SU-DHL-6 (cell line): ENCODE results near the gene NTF3.

Experiments used
- H2AFZ ChIP-seq: fragments of 200-600 bp; sonication (generic); 2 replicates; pipeline ENCODE4 v1.6.1; 2014; ENCODE audit warnings: low read depth, mild to moderate bottlenecking, moderate library complexity, mixed read lengths, antibody characterized with exemption, low read length; ENCODE audit not compliant: severe bottlenecking
- H3F3A ChIP-seq: fragments of 200-600 bp; shearing (Covaris generic); 2 replicates; pipeline ENCODE4 v1.6.0; 2016; ENCODE audit warnings: antibody characterized with exemption, mild to moderate bottlenecking; ENCODE audit not compliant: insufficient read depth
- H3K27ac ChIP-seq: fragments of 200-600 bp; sonication (generic); 2 replicates; pipeline ENCODE4 v1.5.1; 2016; ENCODE audit warnings: low read depth, mild to moderate bottlenecking, low read length, moderate library complexity, mixed read lengths
- H3K27me3 ChIP-seq: fragments of 200-600 bp; sonication (generic), shearing (Covaris generic); 2 replicates; pipeline ENCODE4 v1.6.0; 2014; ENCODE audit warnings: mild to moderate bottlenecking, low read length
- H3K36me3 ChIP-seq: fragments of 200-600 bp; sonication (generic); 2 replicates; pipeline ENCODE4 v1.6.1; 2014; ENCODE audit warnings: mild to moderate bottlenecking, low read length, mixed read lengths
- H3K4me2 ChIP-seq: fragments of 300-600, 200-600 bp; shearing (Covaris generic), sonication (generic); 2 replicates; pipeline ENCODE4 v1.6.0; 2014; ENCODE audit warnings: low read length, low read depth, mild to moderate bottlenecking; ENCODE audit not compliant: poor library complexity, severe bottlenecking
- H3K4me3 ChIP-seq: fragments of 200-600 bp; sonication (generic); 2 replicates; pipeline ENCODE4 v1.5.1; 2014; ENCODE audit warnings: antibody characterized with exemption, low read length, mild to moderate bottlenecking, mixed read lengths; ENCODE audit not compliant: insufficient read depth, poor library complexity, severe bottlenecking
- H3K79me2 ChIP-seq: fragments of 200-600 bp; sonication (generic); 2 replicates; pipeline ENCODE4 v1.6.1; 2014; ENCODE audit warnings: mild to moderate bottlenecking, low read length, moderate library complexity; ENCODE audit not compliant: insufficient read depth
- H3K9ac ChIP-seq: fragments of 200-600 bp; sonication (generic); 2 replicates; pipeline ENCODE4 v1.7.0; 2014; ENCODE audit warnings: mild to moderate bottlenecking, low read length
- H3K9me2 ChIP-seq: fragments of 200-600 bp; sonication (generic); replicated peaks from 2 replicates; pipeline ENCODE4 v1.6.1; 2014; ENCODE audit warnings: low read length; ENCODE audit not compliant: insufficient read depth
- H3K9me3 ChIP-seq: fragments of 200-600 bp; sonication (generic); 2 replicates; pipeline ENCODE4 v1.6.1; 2014; ENCODE audit warnings: low read length, mixed read lengths; ENCODE audit not compliant: insufficient read depth
- H4K20me1 ChIP-seq: fragments of 200-600 bp; sonication (generic); 2 replicates; pipeline ENCODE4 v1.6.1; 2014; ENCODE audit warnings: low read depth, mild to moderate bottlenecking, antibody characterized with exemption, low read length, moderate library complexity, mixed read lengths
- EZH2phosphoT487 ChIP-seq: fragments of 200-600 bp; sonication (generic), shearing (Covaris generic); conservative IDR thresholded peaks from 2 replicates; pipeline ENCODE4 v1.6.1; 2018; ENCODE audit warnings: mild to moderate bottlenecking, antibody characterized with exemption, low read length, moderate library complexity, mixed read lengths
- TF ChIP-seq, protein P1 (sequence below): fragments of 200-600 bp; sonication (generic); IDR thresholded peaks from one replicate; pipeline ENCODE4 v1.5.1; 2017; ENCODE audit warnings: antibody characterized with exemption, mild to moderate bottlenecking, low read length, moderate library complexity; ENCODE audit not compliant: insufficient read depth, poor library complexity, severe bottlenecking

The NTF3 gene

GRCh38 chr12:5428332-5429221 lies 3.3 kb upstream of the NTF3 start:
- H4K20me1 ChIP-seq: no peaks in the 10 kb centered on the region
- no peak overlapping the region for H3K4me3 ChIP-seq
- H3K4me2 ChIP-seq: no peak overlapping the region
- no peaks in the 10 kb centered on the region for H3K9me3 ChIP-seq
- no peaks in the 10 kb centered on the region for H3F3A ChIP-seq
- H3K79me2 ChIP-seq: no peaks in the 10 kb centered on the region
- H3K36me3 ChIP-seq: no peaks in the 10 kb centered on the region
- H3K9ac ChIP-seq: no peak overlapping the region
- no peaks in the 10 kb centered on the region for H3K9me2 ChIP-seq
- H3K27ac ChIP-seq: no peak overlapping the region
- no peak overlapping the region for H2AFZ ChIP-seq
- H3K27me3 ChIP-seq: no peaks in the 10 kb centered on the region
- TF ChIP-seq, protein P1, sequence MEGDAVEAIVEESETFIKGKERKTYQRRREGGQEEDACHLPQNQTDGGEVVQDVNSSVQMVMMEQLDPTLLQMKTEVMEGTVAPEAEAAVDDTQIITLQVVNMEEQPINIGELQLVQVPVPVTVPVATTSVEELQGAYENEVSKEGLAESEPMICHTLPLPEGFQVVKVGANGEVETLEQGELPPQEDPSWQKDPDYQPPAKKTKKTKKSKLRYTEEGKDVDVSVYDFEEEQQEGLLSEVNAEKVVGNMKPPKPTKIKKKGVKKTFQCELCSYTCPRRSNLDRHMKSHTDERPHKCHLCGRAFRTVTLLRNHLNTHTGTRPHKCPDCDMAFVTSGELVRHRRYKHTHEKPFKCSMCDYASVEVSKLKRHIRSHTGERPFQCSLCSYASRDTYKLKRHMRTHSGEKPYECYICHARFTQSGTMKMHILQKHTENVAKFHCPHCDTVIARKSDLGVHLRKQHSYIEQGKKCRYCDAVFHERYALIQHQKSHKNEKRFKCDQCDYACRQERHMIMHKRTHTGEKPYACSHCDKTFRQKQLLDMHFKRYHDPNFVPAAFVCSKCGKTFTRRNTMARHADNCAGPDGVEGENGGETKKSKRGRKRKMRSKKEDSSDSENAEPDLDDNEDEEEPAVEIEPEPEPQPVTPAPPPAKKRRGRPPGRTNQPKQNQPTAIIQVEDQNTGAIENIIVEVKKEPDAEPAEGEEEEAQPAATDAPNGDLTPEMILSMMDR: no peak
- TF ChIP-seq EZH2phosphoT487: no peak

DNA sequence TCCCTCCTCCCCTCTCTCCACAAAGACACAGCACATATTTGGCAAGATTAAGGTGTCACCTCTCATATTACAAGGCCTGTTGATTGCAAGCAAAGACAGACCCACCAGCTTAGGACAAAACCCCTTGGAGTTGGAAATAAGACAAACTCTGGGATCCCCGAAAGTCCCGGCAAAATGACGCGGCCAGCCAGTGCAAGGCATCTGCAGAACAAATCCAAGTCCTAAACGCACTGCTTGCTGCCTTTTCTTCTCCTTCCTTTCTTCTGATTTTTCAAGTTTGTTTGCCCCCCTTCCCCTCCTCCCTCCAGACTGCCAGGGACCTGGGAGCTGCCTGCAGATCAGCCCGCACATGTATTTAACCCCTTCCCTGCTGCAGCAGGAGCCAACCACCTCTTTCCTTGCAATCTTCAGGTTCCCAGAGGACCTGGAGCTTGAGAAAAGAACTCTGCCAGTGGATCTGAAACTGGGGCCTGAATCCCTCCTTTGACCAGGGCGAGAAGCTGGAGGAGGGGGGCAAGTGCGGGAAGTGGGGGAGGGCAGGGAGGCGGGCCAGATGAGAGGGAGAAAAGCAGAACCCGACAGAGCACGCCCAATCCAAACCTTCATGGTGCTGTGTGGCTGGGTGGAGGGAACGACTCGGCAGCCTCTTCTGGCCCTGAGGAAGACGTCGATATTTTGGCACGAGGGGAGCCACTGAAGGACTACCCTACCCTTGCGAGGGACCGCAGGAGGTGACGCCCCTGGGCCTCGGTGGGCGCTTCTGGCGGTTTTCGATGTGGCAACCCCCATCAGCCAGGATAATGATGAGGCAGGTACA lies 2.0 kb upstream of the NTF3 start:
- no peaks in the 10 kb centered on the region for H3K27me3 ChIP-seq
- H3F3A ChIP-seq: no peaks in the 10 kb centered on the region
- H3K9me2 ChIP-seq: no peaks in the 10 kb centered on the region
- no peaks in the 10 kb centered on the region for H3K36me3 ChIP-seq
- no peaks in the 10 kb centered on the region for H3K79me2 ChIP-seq
- H3K9me3 ChIP-seq: no peaks in the 10 kb centered on the region
- H2AFZ ChIP-seq: no peak overlapping the region
- H3K4me3 ChIP-seq: no peak overlapping the region
- no peak overlapping the region for H3K4me2 ChIP-seq
- H3K27ac ChIP-seq: no peak overlapping the region
- TF ChIP-seq, protein P1: no peak
- no peak for TF ChIP-seq EZH2phosphoT487
- no peak overlapping the region for H3K9ac ChIP-seq
- H4K20me1 ChIP-seq: no peaks in the 10 kb centered on the region

- H3K4me3 ChIP-seq: no peak overlapping the region
- no peaks in the 10 kb centered on the region for H3K79me2 ChIP-seq
- no peaks in the 10 kb centered on the region for H3K9me2 ChIP-seq
- no peaks in the 10 kb centered on the region for H4K20me1 ChIP-seq
- TF ChIP-seq, protein P1: no peak
- no peak for TF ChIP-seq EZH2phosphoT487
- no peak overlapping the region for H3K4me2 ChIP-seq
- H3K9me3 ChIP-seq: no peaks in the 10 kb centered on the region
- H3K36me3 ChIP-seq: no peaks in the 10 kb centered on the region
- H3K27ac ChIP-seq: no peak overlapping the region
- H3K9ac ChIP-seq: no peak overlapping the region
- H3K27me3 ChIP-seq: no peaks in the 10 kb centered on the region
- no peaks in the 10 kb centered on the region for H3F3A ChIP-seq
- H2AFZ ChIP-seq: no peak overlapping the region
These were observed 986 bp upstream of the NTF3 start for GRCh38 chr12:5430641-5431603.
